HPDE6-E6E7 (cell line): ENCODE data around the gene ZNF558.
"Not testable (repeated sequence)": the region's sequence is repeated elsewhere in the genome, so short reads cannot be mapped to it uniquely, and the experiment has no call there.

ENCODE experiments used
- DNase-seq: peaks from one replicate; pipeline ENCODE4 v3.0.0; 2011; ENCODE audit warnings: missing footprints; ENCODE audit errors: extremely low spot score

The ZNF558 gene

GRCh38 chr19:8806661-8807060 is 25.4 kb downstream of the ZNF558 start:
- DNase-seq = no peak

GRCh38 chr19:8794823-8795222 is 37.3 kb downstream of the ZNF558 start:
- DNase-seq = no peak

- DNase-seq = not testable (repeated sequence)
Observed at GRCh38 chr19:8773587-8773986, 58.5 kb downstream of the ZNF558 start.

GRCh38 chr19:8769265-8769664 is 62.8 kb downstream of the ZNF558 start:
- not testable (repeated sequence) for DNase-seq

GRCh38 chr19:8767257-8767656 is 64.8 kb downstream of the ZNF558 start:
- not testable (repeated sequence) for DNase-seq
